B cell (primary cell): ENCODE results near the gene GBA3. TPM values are rescaled to one million over a fixed set of nuclear protein-coding genes. Genes with fewer than 3 reads are reported as not detected.

ENCODE experiments used
- ATAC-seq: fragments of 200-7000 bp; cut with Tn5 transposase; one replicate; pipeline ENCODE4 v1.10.0; 2021; ENCODE audit warnings: low read depth, mild to moderate bottlenecking, moderate number of reproducible peaks, moderate library complexity
- CTCF ChIA-PET: fragments of 350-600 bp; sonication (Branson Sonifier 250); formaldehyde crosslinking; loops from one replicate; lab custom pipeline; 2021; ENCODE audit warnings: antibody characterized with exemption, inconsistent platforms; lab: Charles Lee
- POLR2A ChIA-PET: fragments of 350-600 bp; sonication (Branson Sonifier 250); formaldehyde crosslinking; loops from one replicate; lab custom pipeline; 2021; ENCODE audit warnings: antibody characterized with exemption; lab: Charles Lee
- DNase-seq: peaks from one replicate; pipeline ENCODE4 v3.0.0; 2013
- H2AFZ ChIP-seq: 2 replicates; pipeline ENCODE4 v1.6.1; 2012; ENCODE audit warnings: mild to moderate bottlenecking, low read depth, low read length; ENCODE audit not compliant: insufficient read depth, poor library complexity, severe bottlenecking
- H3K27ac ChIP-seq, 2 donors: 1 replicate in 1 of 2; 2 replicates in 1 of 2; pipeline ENCODE4 v1.5.1; 2012 to 2013; ENCODE audit warnings: low read length in 2 of 2, mild to moderate bottlenecking in 2 of 2, moderate library complexity in 1 of 2
- H3K27me3 ChIP-seq, 4 experiments: fragments of 200-600 bp in 1 of 4; sonication (generic) in 1 of 4; replicated peaks in 1 of 4; 1 replicate in 2 of 4; 2 replicates in 2 of 4; pipeline versions ENCODE4 v1.6.1 to v1.7.0; 2013 to 2016; ENCODE audit warnings: low read length in 3 of 4, mild to moderate bottlenecking in 2 of 4, mixed read lengths in 1 of 4, moderate library complexity in 1 of 4; ENCODE audit not compliant: insufficient read depth in 4 of 4, control insufficient read depth in 3 of 4; ENCODE audit errors: control extremely low read depth in 1 of 4
- H3K36me3 ChIP-seq, 2 experiments: replicated peaks in 1 of 2; 1 replicate in 1 of 2; 2 replicates in 1 of 2; pipeline versions ENCODE4 v1.6.1 to v1.7.1; 2013; ENCODE audit warnings: low read length in 1 of 2; ENCODE audit not compliant: insufficient read depth in 2 of 2, control insufficient read depth in 1 of 2; ENCODE audit errors: control extremely low read depth in 1 of 2, extremely low read depth in 1 of 2
- H3K4me1 ChIP-seq, 2 donors: fragments of 200-600 bp in 1 of 2; sonication (generic) in 1 of 2; 1 replicate in 1 of 2; 2 replicates in 1 of 2; pipeline versions ENCODE4 v1.5.1 to v1.6.1; 2013 to 2017; ENCODE audit warnings: low read length in 2 of 2; ENCODE audit not compliant: control insufficient read depth in 2 of 2, insufficient read depth in 2 of 2
- H3K4me2 ChIP-seq: replicated peaks from 2 replicates; pipeline ENCODE3; 2012; ENCODE audit warnings: mild to moderate bottlenecking, low read depth, low read length; ENCODE audit not compliant: poor library complexity, severe bottlenecking
- H3K4me3 ChIP-seq, 5 experiments: fragments of 200-600 bp in 1 of 5; sonication (generic) in 1 of 5; 1 replicate in 3 of 5; 2 replicates in 2 of 5; pipeline versions ENCODE4 v1.5.1 to v1.7.0; 2011 to 2016; ENCODE audit warnings: low read length in 4 of 5, mild to moderate bottlenecking in 4 of 5, low read depth in 2 of 5, control low read depth in 1 of 5, moderate library complexity in 1 of 5; ENCODE audit not compliant: insufficient read depth in 1 of 5; ENCODE audit errors: control extremely low read depth in 1 of 5, extremely low read depth in 1 of 5
- H3K79me2 ChIP-seq: fragments of 200-600 bp; sonication (generic); one replicate; pipeline ENCODE4 v1.6.0; 2016; ENCODE audit warnings: low read length; ENCODE audit not compliant: control insufficient read depth, insufficient read depth
- H3K9ac ChIP-seq: fragments of 200-600 bp; sonication (generic); 2 replicates; pipeline ENCODE4 v1.6.1; 2017; ENCODE audit warnings: mild to moderate bottlenecking, low read length, moderate library complexity
- H3K9me3 ChIP-seq, 3 donors: one replicate each; pipeline versions ENCODE4 v1.6.1 to v1.7.1; 2013; ENCODE audit warnings: low read length in 2 of 3; ENCODE audit not compliant: control insufficient read depth in 2 of 3, insufficient read depth in 1 of 3; ENCODE audit errors: control extremely low read depth in 1 of 3
- H4K20me1 ChIP-seq: 2 replicates; pipeline ENCODE4 v1.6.0; 2012; ENCODE audit warnings: mild to moderate bottlenecking, low read length; ENCODE audit not compliant: insufficient read depth, control insufficient read depth, poor library complexity, severe bottlenecking
- H3K27ac Mint-ChIP-seq: one replicate; pipeline ENCODE4 v1.8.0; 2021; ENCODE audit warnings: mixed read lengths
- H3K27me3 Mint-ChIP-seq: one replicate; pipeline ENCODE4 v1.8.0; 2021; ENCODE audit warnings: mixed read lengths
- H3K4me1 Mint-ChIP-seq: one replicate; pipeline ENCODE4 v1.8.0; 2021; ENCODE audit warnings: mixed read lengths
- H3K4me3 Mint-ChIP-seq: one replicate; pipeline ENCODE4 v1.8.0; 2021; ENCODE audit warnings: mixed read lengths
- H3K9me3 Mint-ChIP-seq: one replicate; pipeline ENCODE4 v1.8.0; 2022; ENCODE audit warnings: mixed read lengths; ENCODE audit not compliant: insufficient read depth
- CTCF ChIP-seq: fragments of 200-600 bp; IDR thresholded peaks from one replicate; pipeline ENCODE4 v1.8.0; 2022; ENCODE audit warnings: antibody characterized with exemption, mild to moderate bottlenecking
- EZH2 ChIP-seq: IDR thresholded peaks from 2 replicates; pipeline ENCODE4 v1.6.1; 2012; ENCODE audit warnings: borderline replicate concordance, low read depth, mild to moderate bottlenecking, moderate library complexity, low read length; ENCODE audit not compliant: insufficient read depth, poor library complexity, severe bottlenecking
- WGBS: methylation state at CpG from one replicate; pipeline ENCODE4 v1.1.5; 2013; ENCODE audit warnings: missing lambda C conversion rate; ENCODE audit not compliant: insufficient coverage; 5-methylcytosine and 5-hydroxymethylcytosine counted together
- intact Hi-C: fragments of 100-400 bp; cut with micrococcal nuclease; formaldehyde crosslinking; loops from one replicate; pipeline ENCODE4 v1.10.0; 2022
- polyA plus RNA-seq: library from polyadenylated mRNA; depleted of rRNA; stranded (reverse); fragments of >200 nt; gene quantifications from 2 replicates; pipeline ENCODE4 v1.2.3, GENCODE V29; 2012
- total RNA-seq, 2 donors: library from RNA; stranded (reverse); fragments of 120-200 nt in 1 of 2; gene quantifications; 1 replicate in 1 of 2; 2 replicates in 1 of 2; pipeline versions ENCODE4 v1.2.3 to v1.2.4, GENCODE V29; 2013 to 2022

GBA3 gene
- total and polyA plus RNA-seq, 2 donors (not counting 1 experiment from before 2014, with no cell fraction given): not detected

- CTCF ChIA-PET: no interaction called here
- TF ChIP-seq EZH2 (no peak), CTCF (no peak)
- H2AFZ ChIP-seq: no peak overlapping the region
- no peak overlapping the region for H3K4me3 ChIP-seq
- no peak overlapping the region for H3K4me2 ChIP-seq
- no peak overlapping the region for H3K9ac ChIP-seq
- H3K79me2 ChIP-seq: no peaks in the 10 kb centered on the region
- no peaks in the 10 kb centered on the region for H3K4me1 ChIP-seq
- H3K27me3 ChIP-seq: no peaks in the 10 kb centered on the region
- H3K36me3 ChIP-seq: no peaks in the 10 kb centered on the region
- H3K9me3 Mint-ChIP-seq: no peaks in the 10 kb centered on the region
- H3K27ac ChIP-seq: no peak overlapping the region
- H3K27ac Mint-ChIP-seq: no peak overlapping the region
- DNase-seq: no peak
- WGBS: no CpG with 5 or more reads among the region's 3 CpGs
- no peak overlapping the region for H3K4me3 Mint-ChIP-seq
- no peak for ATAC-seq
- H3K9me3 ChIP-seq: no peaks in the 10 kb centered on the region
- POLR2A ChIA-PET: no interaction called here
- H3K27me3 Mint-ChIP-seq: no peaks in the 10 kb centered on the region
- no peaks in the 10 kb centered on the region for H4K20me1 ChIP-seq
- H3K4me1 Mint-ChIP-seq: no peaks in the 10 kb centered on the region
- intact Hi-C loops: no loop called here
Measured at GRCh38 chr4:22733816-22734215, 41.1 kb downstream of the GBA3 start.

GRCh38 chr4:22736912-22737311 lies 44.2 kb downstream of the GBA3 start:
- POLR2A ChIA-PET: no interaction called here
- H4K20me1 ChIP-seq: no peaks in the 10 kb centered on the region
- no peaks in the 10 kb centered on the region for H3K9me3 Mint-ChIP-seq
- no peak overlapping the region for H3K27ac ChIP-seq
- no peak overlapping the region for H3K4me3 Mint-ChIP-seq
- H3K36me3 ChIP-seq: no peaks in the 10 kb centered on the region
- H2AFZ ChIP-seq: no peak overlapping the region
- TF ChIP-seq CTCF (no peak), EZH2 (no peak)
- H3K4me2 ChIP-seq: no peak overlapping the region
- WGBS: no CpG with 5 or more reads among the region's 2 CpGs
- H3K4me1 Mint-ChIP-seq: no peaks in the 10 kb centered on the region
- DNase-seq: no peak
- no peak overlapping the region for H3K4me3 ChIP-seq
- H3K27me3 Mint-ChIP-seq: no peaks in the 10 kb centered on the region
- intact Hi-C loops: no loop called here
- H3K9ac ChIP-seq: no peak overlapping the region
- no peaks in the 10 kb centered on the region for H3K4me1 ChIP-seq
- no peaks in the 10 kb centered on the region for H3K27me3 ChIP-seq
- no peak for ATAC-seq
- H3K79me2 ChIP-seq: no peaks in the 10 kb centered on the region
- CTCF ChIA-PET: interaction anchor here (1.1 kb wide), 1 partner anchor 12 kb away, joined by 3 read pairs; no protein-coding TSS in a partner anchor
- no peaks in the 10 kb centered on the region for H3K9me3 ChIP-seq
- no peak overlapping the region for H3K27ac Mint-ChIP-seq
